ENCODE results near the gene KRT80.

The KRT80 gene

DNA sequence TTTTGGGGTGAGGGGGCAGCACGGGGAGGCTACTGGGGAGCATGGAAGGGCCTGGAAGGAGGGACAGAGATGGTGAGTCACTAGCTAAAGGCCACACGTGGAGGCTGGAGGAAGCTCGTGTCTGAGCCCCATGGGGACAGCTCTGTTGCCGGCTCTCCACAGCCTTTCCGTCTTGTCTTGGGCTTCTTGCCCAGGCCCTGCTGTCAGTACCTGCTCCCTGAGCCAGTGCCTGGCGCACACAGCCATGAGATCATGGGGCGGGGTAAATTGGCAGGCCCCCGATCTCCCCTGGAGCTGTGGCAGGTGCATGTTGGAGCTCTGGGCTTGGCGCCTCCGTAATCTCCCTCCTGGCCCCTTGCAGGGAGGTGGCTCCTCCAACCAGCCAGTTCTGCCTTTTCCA, 16.1 kb upstream of the KRT80 start:
- Histone ChIP-seq H3K4me2 (no peak overlapping the region), H3K79me2 (ENCODE audit: insufficient read depth, low read depth) (no peaks in the 10 kb centered on the region), H3K9ac (no peak overlapping the region), H3K4me1 (ENCODE audit: low read depth, poor library complexity, severe bottlenecking) (no peaks in the 10 kb centered on the region), H2AFZ (ENCODE audit: low read depth) (no peak overlapping the region), H3K27ac (no peak overlapping the region), H3K4me3 (IDR thresholded peaks at IDR 0.05; ENCODE audit: insufficient read depth, low read depth, low read length) (no peak overlapping the region), H3K27me3 (ENCODE audit: insufficient read depth, low read depth) (peaks cover 16% of the 10 kb centered on the region; the same call in 1 of the 2 replicates), H4K20me1 (ENCODE audit: insufficient read depth) (no peaks in the 10 kb centered on the region), H3K36me3 (ENCODE audit: insufficient read depth) (no peaks in the 10 kb centered on the region)
- TF ChIP-seq, protein P1, sequence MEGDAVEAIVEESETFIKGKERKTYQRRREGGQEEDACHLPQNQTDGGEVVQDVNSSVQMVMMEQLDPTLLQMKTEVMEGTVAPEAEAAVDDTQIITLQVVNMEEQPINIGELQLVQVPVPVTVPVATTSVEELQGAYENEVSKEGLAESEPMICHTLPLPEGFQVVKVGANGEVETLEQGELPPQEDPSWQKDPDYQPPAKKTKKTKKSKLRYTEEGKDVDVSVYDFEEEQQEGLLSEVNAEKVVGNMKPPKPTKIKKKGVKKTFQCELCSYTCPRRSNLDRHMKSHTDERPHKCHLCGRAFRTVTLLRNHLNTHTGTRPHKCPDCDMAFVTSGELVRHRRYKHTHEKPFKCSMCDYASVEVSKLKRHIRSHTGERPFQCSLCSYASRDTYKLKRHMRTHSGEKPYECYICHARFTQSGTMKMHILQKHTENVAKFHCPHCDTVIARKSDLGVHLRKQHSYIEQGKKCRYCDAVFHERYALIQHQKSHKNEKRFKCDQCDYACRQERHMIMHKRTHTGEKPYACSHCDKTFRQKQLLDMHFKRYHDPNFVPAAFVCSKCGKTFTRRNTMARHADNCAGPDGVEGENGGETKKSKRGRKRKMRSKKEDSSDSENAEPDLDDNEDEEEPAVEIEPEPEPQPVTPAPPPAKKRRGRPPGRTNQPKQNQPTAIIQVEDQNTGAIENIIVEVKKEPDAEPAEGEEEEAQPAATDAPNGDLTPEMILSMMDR (conservative IDR thresholded peaks at IDR 0.05; ENCODE audit: low read depth, low read length): no peak

DNA sequence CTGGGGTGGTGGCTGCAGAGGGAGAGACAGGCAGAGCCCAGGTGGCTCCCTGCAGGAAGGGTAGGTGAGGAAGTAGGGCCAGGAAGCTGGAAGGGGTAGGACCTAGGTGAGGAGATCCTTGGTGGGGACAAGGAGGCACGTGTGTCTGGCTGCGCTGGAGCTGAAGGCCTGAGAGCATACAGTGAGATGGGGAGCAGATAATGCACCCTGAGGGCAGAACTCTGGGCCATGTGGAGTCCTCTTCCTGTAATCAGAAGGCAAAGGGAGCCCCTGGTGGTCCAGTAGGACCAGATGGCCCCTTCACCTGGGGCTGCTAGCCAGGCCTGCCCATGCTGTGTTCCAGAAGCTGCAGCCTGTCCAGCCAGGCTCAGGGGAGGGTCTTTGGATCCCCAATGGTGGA, 15.3 kb upstream of the KRT80 start:
- Histone ChIP-seq H3K27me3 (ENCODE audit: insufficient read depth, low read depth) (peaks cover 16% of the 10 kb centered on the region; the same call in 1 of the 2 replicates), H3K9ac (no peak overlapping the region), H3K79me2 (ENCODE audit: insufficient read depth, low read depth) (no peaks in the 10 kb centered on the region), H3K4me3 (IDR thresholded peaks at IDR 0.05; ENCODE audit: insufficient read depth, low read depth, low read length) (no peak overlapping the region), H4K20me1 (ENCODE audit: insufficient read depth) (no peaks in the 10 kb centered on the region), H3K4me1 (ENCODE audit: low read depth, poor library complexity, severe bottlenecking) (no peaks in the 10 kb centered on the region), H3K4me2 (no peak overlapping the region), H3K27ac (no peak overlapping the region), H3K36me3 (ENCODE audit: insufficient read depth) (no peaks in the 10 kb centered on the region), H2AFZ (ENCODE audit: low read depth) (no peak overlapping the region)
- TF ChIP-seq, protein P1 (conservative IDR thresholded peaks at IDR 0.05; ENCODE audit: low read depth, low read length): no peak

DNA sequence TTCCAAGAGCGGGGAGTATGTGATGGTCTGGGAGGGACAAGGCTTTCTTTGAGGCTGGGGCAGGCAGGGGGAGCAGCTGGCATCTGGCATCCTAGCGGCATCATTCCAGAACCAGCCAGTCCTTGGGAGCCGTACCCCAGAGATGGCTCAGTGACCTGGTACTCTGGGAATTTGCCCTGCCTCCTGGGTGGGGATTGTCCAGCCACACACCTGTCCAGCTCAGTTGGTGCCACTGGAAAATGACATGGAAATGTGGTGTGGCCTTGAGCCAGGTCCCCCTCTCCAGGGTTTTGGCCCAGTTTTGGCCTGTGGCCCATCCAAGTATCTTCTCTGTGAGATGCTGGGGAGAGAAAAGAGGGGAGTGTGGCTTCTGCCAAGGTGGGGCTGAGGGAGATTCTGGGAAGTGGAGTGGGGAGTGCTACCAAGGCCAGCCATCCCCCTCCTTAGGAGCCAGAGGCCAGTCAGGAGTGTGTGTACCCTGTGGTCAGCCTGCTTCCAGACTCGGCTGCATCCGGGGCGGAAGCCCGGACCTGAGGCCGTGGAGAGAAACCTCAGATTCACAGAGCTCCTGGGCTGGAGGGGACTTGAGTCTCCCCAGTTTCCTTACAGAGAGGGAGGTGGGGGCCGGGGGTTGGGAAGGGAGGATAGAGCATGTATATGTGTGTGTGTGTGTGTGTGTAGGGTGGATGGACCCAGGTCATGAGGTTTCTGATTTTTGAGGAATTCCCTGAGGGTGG, 14.7 kb upstream of the KRT80 start:
- Histone ChIP-seq H3K36me3 (ENCODE audit: insufficient read depth) (no peaks in the 10 kb centered on the region), H2AFZ (ENCODE audit: low read depth) (no peak overlapping the region), H3K79me2 (ENCODE audit: insufficient read depth, low read depth) (no peaks in the 10 kb centered on the region), H3K4me2 (no peak overlapping the region), H4K20me1 (ENCODE audit: insufficient read depth) (no peaks in the 10 kb centered on the region), H3K4me3 (IDR thresholded peaks at IDR 0.05; ENCODE audit: insufficient read depth, low read depth, low read length) (no peak overlapping the region), H3K27ac (no peak overlapping the region), H3K4me1 (ENCODE audit: low read depth, poor library complexity, severe bottlenecking) (no peaks in the 10 kb centered on the region), H3K27me3 (ENCODE audit: insufficient read depth, low read depth) (peaks cover 16% of the 10 kb centered on the region; the same call in 1 of the 2 replicates), H3K9ac (no peak overlapping the region)
- TF ChIP-seq, protein P1 (conservative IDR thresholded peaks at IDR 0.05; ENCODE audit: low read depth, low read length): no peak

DNA sequence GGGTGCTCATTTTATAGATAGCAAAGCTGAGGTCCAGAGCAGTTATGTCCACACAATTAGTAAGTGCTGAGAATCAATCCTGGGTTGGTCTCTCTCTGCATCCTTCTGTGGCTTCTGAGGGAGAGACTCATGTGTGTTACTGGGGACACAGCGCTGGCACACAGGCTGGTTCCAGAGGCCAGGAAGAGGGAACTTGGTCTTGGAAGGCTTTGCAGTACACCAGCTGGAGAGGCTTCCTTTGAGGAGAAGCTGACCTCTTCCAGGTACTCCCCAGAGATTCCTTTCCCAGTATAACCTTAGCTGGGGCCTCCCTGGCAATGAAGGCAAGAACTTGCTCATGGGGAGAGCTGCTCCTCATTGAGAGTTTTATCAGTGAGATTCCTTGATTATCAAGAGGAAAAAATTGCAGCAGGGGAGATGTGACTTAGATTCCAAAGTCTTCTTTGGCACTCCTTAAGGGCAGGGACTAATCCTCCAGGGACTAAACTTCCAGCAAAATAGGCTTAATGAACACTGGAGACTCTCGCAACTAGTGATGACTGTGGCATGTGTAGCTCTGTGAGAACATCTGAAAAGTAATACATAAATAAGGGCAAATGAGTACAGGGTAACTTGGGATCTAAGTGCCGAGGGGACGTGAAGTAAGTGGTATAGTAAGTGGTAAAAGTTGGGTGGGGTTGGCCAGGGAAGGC, 13.9 kb upstream of the KRT80 start:
- no peaks in the 10 kb centered on the region for H3K36me3 ChIP-seq (ENCODE audit: insufficient read depth)
- no peak overlapping the region for H3K4me2 ChIP-seq
- no peaks in the 10 kb centered on the region for H3K4me1 ChIP-seq (ENCODE audit: low read depth, poor library complexity, severe bottlenecking)
- no peak overlapping the region for H3K4me3 ChIP-seq (IDR thresholded peaks at IDR 0.05; ENCODE audit: insufficient read depth, low read depth, low read length)
- H4K20me1 ChIP-seq (ENCODE audit: insufficient read depth): no peaks in the 10 kb centered on the region
- no peak overlapping the region for H2AFZ ChIP-seq (ENCODE audit: low read depth)
- no peak overlapping the region for H3K9ac ChIP-seq
- no peak overlapping the region for H3K27ac ChIP-seq
- TF ChIP-seq, protein P1 (conservative IDR thresholded peaks at IDR 0.05; ENCODE audit: low read depth, low read length): no peak
- peaks cover 16% of the 10 kb centered on the region; the same call in 1 of the 2 replicates for H3K27me3 ChIP-seq (ENCODE audit: insufficient read depth, low read depth)
- no peaks in the 10 kb centered on the region for H3K79me2 ChIP-seq (ENCODE audit: insufficient read depth, low read depth)

Measured in KMS-11 (cell line).